Endothelial cell of umbilical vein (primary cell): ENCODE data around the gene DAW1. TPM values are rescaled to one million over a fixed set of nuclear protein-coding genes. Genes with fewer than 3 reads are reported as not detected.

Source experiments
- BruUV-seq: library from RNA; stranded (reverse); fragments of 400-500 nt; replicated peaks from 2 replicates; lab custom pipeline; 2021; lab: Mats Ljungman, UMichigan
- CTCF ChIA-PET: fragments of 300-600, 350-600 bp; sonication (Branson Sonifier 250); formaldehyde crosslinking; loops from one replicate; lab custom pipeline; 2021; ENCODE audit warnings: antibody characterized with exemption, inconsistent platforms; lab: Charles Lee
- POLR2A ChIA-PET: fragments of 300-600, 350-600 bp; sonication (Branson Sonifier 250); formaldehyde crosslinking; loops from one replicate; lab custom pipeline; 2021; ENCODE audit warnings: antibody characterized with exemption, inconsistent platforms; lab: Charles Lee
- DNase-seq: peaks from one replicate; pipeline ENCODE4 v3.0.0-alpha.2; 2011; ENCODE audit warnings: low read depth, low spot score
- FAIRE-seq: peaks from 2 replicates; lab custom pipeline; 2011; peaks lifted over from hg19 to GRCh38; lab: Jason Lieb, UNC
- H2AFZ ChIP-seq: 2 replicates; pipeline ENCODE4 v1.6.0; 2012; ENCODE audit warnings: low read depth, low read length, control low read depth, inconsistent platforms
- H3K27ac ChIP-seq: 2 replicates; pipeline ENCODE4 v1.5.1; 2011; ENCODE audit warnings: low read depth, mild to moderate bottlenecking, control low read depth, low read length, moderate library complexity; ENCODE audit not compliant: insufficient read depth
- H3K27me3 ChIP-seq, 2 experiments: 2 replicates each; pipeline versions ENCODE4 v1.6.0 to v1.6.1; 2011; ENCODE audit warnings: low read length in 2 of 2, mixed read lengths in 1 of 2; ENCODE audit not compliant: control insufficient read depth in 2 of 2, insufficient read depth in 2 of 2
- H3K36me3 ChIP-seq, 2 experiments: 2 replicates in 1 of 2; 3 replicates in 1 of 2; pipeline ENCODE4 v1.5.1; 2011; ENCODE audit warnings: low read length in 2 of 2, mild to moderate bottlenecking in 1 of 2, moderate library complexity in 1 of 2; ENCODE audit not compliant: control insufficient read depth in 2 of 2, insufficient read depth in 2 of 2; ENCODE audit errors: extremely low read depth in 1 of 2
- H3K4me1 ChIP-seq: 3 replicates; pipeline ENCODE4 v1.5.1; 2011; ENCODE audit warnings: mild to moderate bottlenecking, low read length; ENCODE audit not compliant: control insufficient read depth, insufficient read depth; ENCODE audit errors: extremely low read depth
- H3K4me2 ChIP-seq: 2 replicates; pipeline ENCODE4 v1.6.1; 2011; ENCODE audit warnings: low read length, control low read depth, mixed read lengths; ENCODE audit not compliant: insufficient read depth
- H3K4me3 ChIP-seq, 3 experiments: fragments of 200-600 bp in 1 of 3; sonication (generic), shearing (Covaris generic) in 1 of 3; replicated peaks in 1 of 3; 2 replicates each; pipeline ENCODE4 v1.5.1; 2011 to 2016; ENCODE audit warnings: control low read depth in 3 of 3, low read length in 3 of 3, mild to moderate bottlenecking in 2 of 3, inconsistent platforms in 1 of 3, low read depth in 1 of 3, moderate library complexity in 1 of 3; ENCODE audit not compliant: insufficient read depth in 1 of 3
- H3K79me2 ChIP-seq: 2 replicates; pipeline ENCODE4 v1.6.0; 2012; ENCODE audit warnings: low read length, inconsistent platforms; ENCODE audit not compliant: control insufficient read depth, insufficient read depth
- H3K9ac ChIP-seq: replicated peaks from 2 replicates; pipeline ENCODE3; 2011; ENCODE audit warnings: low read length, control low read depth; ENCODE audit not compliant: insufficient read depth; ENCODE audit errors: extremely low read depth
- H3K9me1 ChIP-seq: replicated peaks from 3 replicates; pipeline ENCODE4 v1.6.0; 2011; ENCODE audit warnings: mild to moderate bottlenecking, low read length; ENCODE audit not compliant: control insufficient read depth, insufficient read depth; ENCODE audit errors: extremely low read depth
- H3K9me3 ChIP-seq: replicated peaks from 2 replicates; pipeline ENCODE4 v1.5.1; 2012; ENCODE audit warnings: low read length, inconsistent platforms; ENCODE audit not compliant: control insufficient read depth, insufficient read depth
- H4K20me1 ChIP-seq: replicated peaks from 2 replicates; pipeline ENCODE3; 2011; ENCODE audit warnings: mild to moderate bottlenecking, low read length; ENCODE audit not compliant: control insufficient read depth, insufficient read depth; ENCODE audit errors: extremely low read depth
- EZH2 ChIP-seq: IDR thresholded peaks from 2 replicates; pipeline ENCODE4 v1.6.1; 2012; ENCODE audit warnings: borderline replicate concordance, low read depth, mild to moderate bottlenecking, moderate library complexity, low read length, inconsistent platforms; ENCODE audit not compliant: severe bottlenecking
- FOS ChIP-seq: IDR thresholded peaks from 2 replicates; pipeline ENCODE4 v1.6.1; 2011; ENCODE audit warnings: mild to moderate bottlenecking, low read length, moderate library complexity, borderline replicate concordance; ENCODE audit not compliant: insufficient read depth
- GATA2 ChIP-seq: IDR thresholded peaks from 2 replicates; pipeline ENCODE4 v1.7.0; 2011; ENCODE audit warnings: low read depth, mild to moderate bottlenecking, moderate library complexity, mixed read lengths, low read length; ENCODE audit not compliant: insufficient read length, insufficient read depth
- JUN ChIP-seq: IDR thresholded peaks from 2 replicates; pipeline ENCODE4 v1.6.1; 2011; ENCODE audit warnings: borderline replicate concordance, low read depth; ENCODE audit not compliant: insufficient read length, insufficient read depth
- MYC ChIP-seq: IDR thresholded peaks from one replicate; pipeline ENCODE4 v1.6.1; 2011; ENCODE audit warnings: mild to moderate bottlenecking, low read depth, low read length
- POLR2A ChIP-seq: IDR thresholded peaks from 2 replicates; pipeline ENCODE4 v1.6.1; 2012; ENCODE audit warnings: low read depth, mild to moderate bottlenecking, control low read depth, low read length
- POLR2AphosphoS5 ChIP-seq: IDR thresholded peaks from 2 replicates; pipeline ENCODE4 v1.6.1; 2012; ENCODE audit warnings: low read depth, mild to moderate bottlenecking, control low read depth, low read length, moderate library complexity; ENCODE audit not compliant: insufficient read depth
- dilution Hi-C: fragments of 300-500 bp; cut with MboI; formaldehyde crosslinking; loops from one replicate; pipeline ENCODE4 v1.15.0; 2019; ENCODE audit warnings: low sequenced_read_pairs; ENCODE audit not compliant: extremely low pct_ligation_motif_present
- intact Hi-C: fragments of 100-400 bp; cut with micrococcal nuclease; formaldehyde crosslinking; loops from one replicate; pipeline ENCODE4 v1.10.0; 2022
- polyA plus RNA-seq, 4 experiments: library from polyadenylated mRNA; depleted of rRNA in 3 of 4; stranded (reverse) in 3 of 4; unstranded in 1 of 4; fragments of >200 nt; gene quantifications; 2 replicates each; pipeline versions ENCODE4 v1.2.1 to v1.2.3, GENCODE V29; 2011 to 2012; ENCODE audit warnings: missing spikeins in 1 of 4
- total RNA-seq: library from RNA; stranded (reverse); gene quantifications from 2 replicates; pipeline ENCODE4 v1.2.3, GENCODE V29; 2021
- TF ChIP-seq, protein P1 (sequence below): IDR thresholded peaks from 2 replicates; pipeline ENCODE4 v1.6.1; 2011; ENCODE audit not compliant: insufficient read depth, insufficient read length
- TF ChIP-seq, protein P2 (sequence below), 2 donors: IDR thresholded peaks; 1 replicate in 1 of 2; 2 replicates in 1 of 2; pipeline ENCODE4 v1.5.1; 2011; ENCODE audit warnings: low read length in 2 of 2, mild to moderate bottlenecking in 2 of 2, moderate library complexity in 2 of 2, control low read depth in 1 of 2, inconsistent platforms in 1 of 2, low read depth in 1 of 2; ENCODE audit not compliant: insufficient read depth in 1 of 2; ENCODE audit errors: extremely low read depth in 1 of 2

DAW1 gene
- total and polyA plus RNA-seq, 2 donors (not counting 3 experiments of a cell fraction or from before 2014, with no cell fraction given): 1.2 to 2.0 TPM

DNA sequence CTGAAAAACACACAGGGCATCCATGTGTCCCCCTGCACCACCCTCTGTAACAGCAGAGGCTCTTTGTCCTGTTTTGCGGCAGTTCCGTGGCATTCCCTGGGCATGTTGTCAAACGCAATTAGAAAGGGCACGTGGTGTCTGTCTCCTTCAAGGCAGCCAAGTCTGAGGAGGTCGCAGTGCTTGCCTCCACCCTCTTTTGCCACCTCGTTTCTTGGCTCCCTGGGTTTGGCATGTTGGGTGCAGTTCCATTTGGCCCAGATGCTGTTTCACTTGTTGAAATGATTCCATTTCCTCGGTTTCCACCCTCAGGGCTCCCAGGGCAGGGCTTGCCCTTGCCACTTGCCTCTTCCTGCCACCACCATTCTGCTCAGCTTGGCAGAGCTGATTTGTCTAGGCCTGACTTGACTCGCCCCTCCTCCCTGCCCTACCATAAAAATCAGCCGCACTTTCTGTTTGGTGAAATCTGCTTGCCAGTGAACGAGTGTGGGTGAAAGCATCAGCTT lies 45.4 kb upstream of the DAW1 start:
- no peak overlapping the region for H3K9ac ChIP-seq
- H3K27me3 ChIP-seq: no peaks in the 10 kb centered on the region
- H3K79me2 ChIP-seq: no peaks in the 10 kb centered on the region
- TF ChIP-seq POLR2A (no peak), POLR2AphosphoS5 (no peak), JUN (no peak), MYC (no peak), GATA2 (no peak), EZH2 (no peak), FOS (no peak)
- TF ChIP-seq, protein P1, sequence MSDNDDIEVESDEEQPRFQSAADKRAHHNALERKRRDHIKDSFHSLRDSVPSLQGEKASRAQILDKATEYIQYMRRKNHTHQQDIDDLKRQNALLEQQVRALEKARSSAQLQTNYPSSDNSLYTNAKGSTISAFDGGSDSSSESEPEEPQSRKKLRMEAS: no peak
- TF ChIP-seq, protein P2, sequence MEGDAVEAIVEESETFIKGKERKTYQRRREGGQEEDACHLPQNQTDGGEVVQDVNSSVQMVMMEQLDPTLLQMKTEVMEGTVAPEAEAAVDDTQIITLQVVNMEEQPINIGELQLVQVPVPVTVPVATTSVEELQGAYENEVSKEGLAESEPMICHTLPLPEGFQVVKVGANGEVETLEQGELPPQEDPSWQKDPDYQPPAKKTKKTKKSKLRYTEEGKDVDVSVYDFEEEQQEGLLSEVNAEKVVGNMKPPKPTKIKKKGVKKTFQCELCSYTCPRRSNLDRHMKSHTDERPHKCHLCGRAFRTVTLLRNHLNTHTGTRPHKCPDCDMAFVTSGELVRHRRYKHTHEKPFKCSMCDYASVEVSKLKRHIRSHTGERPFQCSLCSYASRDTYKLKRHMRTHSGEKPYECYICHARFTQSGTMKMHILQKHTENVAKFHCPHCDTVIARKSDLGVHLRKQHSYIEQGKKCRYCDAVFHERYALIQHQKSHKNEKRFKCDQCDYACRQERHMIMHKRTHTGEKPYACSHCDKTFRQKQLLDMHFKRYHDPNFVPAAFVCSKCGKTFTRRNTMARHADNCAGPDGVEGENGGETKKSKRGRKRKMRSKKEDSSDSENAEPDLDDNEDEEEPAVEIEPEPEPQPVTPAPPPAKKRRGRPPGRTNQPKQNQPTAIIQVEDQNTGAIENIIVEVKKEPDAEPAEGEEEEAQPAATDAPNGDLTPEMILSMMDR (IDR thresholded peaks at IDR 0.05; ENCODE audit: extremely low read depth in 1 of 2, insufficient read depth in 1 of 2, low read depth in 1 of 2, low read length in 2 of 2): no peak
- POLR2A ChIA-PET: no interaction called here
- DNase-seq (no peak), FAIRE-seq (no peak)
- CTCF ChIA-PET: interaction anchor here (1.8 kb wide), 1 partner anchor 37 kb away, joined by 4 read pairs; no protein-coding TSS in a partner anchor
- no peak overlapping the region for H2AFZ ChIP-seq
- no peak overlapping the region for H3K4me2 ChIP-seq
- no peaks in the 10 kb centered on the region for H3K4me1 ChIP-seq
- H4K20me1 ChIP-seq: no peaks in the 10 kb centered on the region
- BruUV-seq: no TSS peak
- H3K36me3 ChIP-seq: no peaks in the 10 kb centered on the region
- no peak overlapping the region for H3K4me3 ChIP-seq
- no peak overlapping the region for H3K27ac ChIP-seq
- intact Hi-C loops: no loop called here
- no peaks in the 10 kb centered on the region for H3K9me1 ChIP-seq
- dilution Hi-C loops: no loop called here
- no peaks in the 10 kb centered on the region for H3K9me3 ChIP-seq
